DMS79 (cell line): ENCODE results near the gene GABRR2.

ENCODE experiments used
- DNase-seq: peaks from one replicate; lab custom pipeline; 2025; lab: John Stamatoyannopoulos, UW

Gene GABRR2

DNA sequence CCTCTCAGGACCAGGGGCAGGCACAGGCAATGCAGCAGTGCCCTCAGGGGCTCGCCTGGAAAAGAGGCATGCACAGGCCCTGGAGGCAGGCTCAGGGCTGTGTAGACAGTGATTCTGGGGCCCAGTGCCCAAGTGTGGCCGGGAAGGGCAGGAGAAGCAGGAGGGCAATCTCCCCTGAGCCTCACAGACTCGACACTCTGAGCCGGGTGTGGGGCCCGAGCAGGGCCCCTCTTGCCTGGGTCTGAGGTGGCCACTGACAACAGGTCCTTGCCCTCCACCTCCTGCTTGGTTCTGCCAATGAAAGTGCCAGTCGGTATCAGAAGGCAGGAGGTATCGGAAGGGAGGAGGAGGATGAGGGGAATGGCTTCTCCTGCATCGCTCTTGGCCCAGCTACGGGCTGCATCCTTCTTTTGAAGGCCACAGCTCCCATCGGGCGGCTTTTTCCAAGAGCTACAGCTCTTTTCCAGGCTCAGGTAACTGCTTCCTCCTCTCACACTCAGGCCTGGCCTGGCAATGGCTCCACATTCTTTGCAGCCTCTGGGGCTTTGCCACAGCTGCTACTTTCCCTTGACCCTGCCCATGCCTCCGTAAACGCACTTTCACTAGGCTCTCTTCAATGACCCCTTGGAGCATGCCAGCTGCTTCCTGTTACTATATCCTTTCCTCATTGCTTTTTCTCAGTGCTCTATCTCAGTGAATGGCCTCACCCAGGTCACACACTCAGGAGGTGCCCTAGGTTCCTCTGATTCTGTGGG, 24.5 kb downstream of the GABRR2 start:
- no peak for DNase-seq

DNA sequence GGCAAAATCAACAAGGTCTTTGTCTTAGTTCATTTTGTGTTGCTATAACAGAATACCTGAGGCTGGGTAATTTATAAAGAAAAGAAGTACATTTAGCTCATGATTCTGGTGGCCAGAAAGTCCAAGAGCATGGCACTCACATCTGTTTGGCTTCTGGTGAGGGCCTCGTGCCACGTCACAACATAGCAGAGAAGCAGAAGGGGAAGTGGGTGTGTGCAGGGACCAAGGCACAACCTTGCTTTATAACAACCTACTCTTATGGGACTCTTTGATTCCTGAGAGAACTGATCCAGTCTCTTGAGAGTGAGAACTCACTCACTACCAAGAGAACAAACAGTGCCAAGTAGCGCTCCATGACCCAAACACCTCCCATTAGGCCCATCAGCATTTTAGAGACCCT, 25.4 kb downstream of the GABRR2 start:
- no peak for DNase-seq

DNA sequence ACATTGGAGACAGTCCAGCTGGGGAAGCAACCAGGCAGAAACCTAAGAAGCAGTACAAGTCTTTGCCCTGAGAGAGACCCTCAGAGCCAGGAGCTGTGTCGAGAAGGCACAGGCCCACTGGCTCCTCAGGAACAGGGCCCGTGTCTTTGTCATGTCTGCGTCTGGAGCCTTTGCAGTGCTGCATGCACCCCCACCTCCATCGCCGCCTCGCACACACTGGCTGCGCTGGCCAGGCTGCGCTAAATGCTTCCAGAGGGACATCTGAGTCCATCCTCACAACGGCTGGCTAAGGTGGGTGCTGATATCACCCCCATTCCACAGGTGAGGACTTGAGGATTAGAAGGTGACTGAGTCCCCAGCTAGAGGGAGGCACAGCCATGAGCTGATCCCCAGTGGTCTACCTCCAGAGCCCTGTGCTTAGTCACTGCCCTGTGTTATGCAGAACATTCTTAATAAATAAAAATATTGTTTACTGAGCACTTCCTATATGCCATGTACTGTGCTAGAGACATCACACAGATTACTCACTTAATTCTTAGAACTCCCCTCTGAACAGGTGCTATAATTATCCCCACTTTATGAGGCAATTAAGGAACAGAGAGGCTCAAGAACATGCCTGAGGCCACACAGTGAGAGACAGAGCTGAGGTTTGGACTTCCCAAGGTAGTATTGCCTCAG, 27.6 kb downstream of the GABRR2 start:
- DNase-seq = no peak

DNA sequence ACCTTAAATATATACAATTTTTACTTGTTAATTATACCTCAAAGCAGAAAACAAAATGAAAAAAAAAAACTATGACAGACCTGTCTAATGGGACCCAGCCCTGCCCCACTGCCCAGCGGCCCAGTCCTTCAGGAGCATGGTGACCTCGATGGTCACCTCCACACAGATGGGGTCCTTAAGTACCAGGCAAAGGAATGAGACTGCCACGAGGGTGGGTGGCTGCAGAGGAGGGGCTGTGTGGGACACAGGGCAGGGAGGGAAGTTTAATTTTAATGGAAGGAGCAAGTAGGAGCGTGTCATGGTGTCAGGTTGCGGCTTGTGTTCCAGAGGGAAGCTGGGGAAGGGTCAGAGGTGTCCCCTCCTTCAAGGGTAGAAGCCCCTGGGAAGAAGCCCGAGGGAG, 28.6 kb downstream of the GABRR2 start:
- DNase-seq = no peak

DNA sequence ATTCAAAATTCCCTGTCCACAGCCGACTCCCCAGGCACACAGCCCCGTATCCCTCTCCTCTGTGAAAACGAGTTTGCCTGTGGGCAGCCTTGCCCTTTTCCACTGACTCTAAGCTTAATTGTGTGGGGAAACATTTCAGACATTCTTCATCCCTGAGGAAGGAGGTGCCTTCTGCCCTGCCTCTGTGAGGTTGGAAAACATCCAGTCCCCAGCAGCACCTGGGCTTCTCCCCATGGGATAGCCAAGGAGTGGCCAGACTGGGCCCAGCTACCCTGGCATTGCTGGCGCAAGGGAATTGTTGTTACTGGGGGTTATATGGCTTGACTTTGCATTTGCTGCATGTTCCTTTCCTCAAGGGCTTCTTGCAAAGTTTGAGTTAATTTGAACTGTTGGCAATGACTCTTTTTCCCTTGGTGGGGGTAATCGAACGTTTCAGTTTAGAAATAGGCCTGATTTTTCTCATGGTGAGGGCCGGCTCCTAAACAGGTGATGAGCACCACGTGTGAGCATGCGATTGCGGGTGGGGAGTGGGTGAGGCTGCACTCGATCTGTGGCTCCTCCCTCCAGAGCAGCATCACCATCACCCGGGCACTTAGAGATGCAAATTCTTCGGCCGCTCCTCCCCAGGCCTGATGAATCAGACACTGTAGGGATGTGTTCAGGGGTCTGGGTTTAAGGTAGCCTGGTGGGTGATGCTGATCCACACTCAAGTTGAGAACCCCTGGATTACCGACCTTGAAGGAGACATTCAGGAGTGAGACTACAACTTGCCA, 29.9 kb downstream of the GABRR2 start:
- no peak for DNase-seq

DNA sequence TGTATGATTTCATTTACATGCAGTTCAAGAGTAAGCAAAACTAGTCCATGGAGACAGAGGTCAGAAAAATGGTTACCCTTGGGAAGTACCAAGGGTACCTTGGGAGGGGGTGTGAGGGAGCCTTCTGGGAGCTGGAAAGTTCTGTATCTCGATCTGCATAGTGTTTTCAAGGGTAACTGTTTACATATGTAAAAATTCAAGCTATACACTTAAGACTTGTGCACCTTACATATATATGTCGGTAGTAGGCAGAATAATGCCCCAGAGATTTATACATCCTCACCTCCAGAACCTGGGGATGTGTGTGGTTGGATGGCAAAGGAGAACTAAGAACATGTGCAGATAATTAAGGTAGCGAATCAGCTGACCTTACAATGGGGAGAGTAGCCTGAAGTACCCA, 31.0 kb downstream of the GABRR2 start:
- no peak for DNase-seq

DNA sequence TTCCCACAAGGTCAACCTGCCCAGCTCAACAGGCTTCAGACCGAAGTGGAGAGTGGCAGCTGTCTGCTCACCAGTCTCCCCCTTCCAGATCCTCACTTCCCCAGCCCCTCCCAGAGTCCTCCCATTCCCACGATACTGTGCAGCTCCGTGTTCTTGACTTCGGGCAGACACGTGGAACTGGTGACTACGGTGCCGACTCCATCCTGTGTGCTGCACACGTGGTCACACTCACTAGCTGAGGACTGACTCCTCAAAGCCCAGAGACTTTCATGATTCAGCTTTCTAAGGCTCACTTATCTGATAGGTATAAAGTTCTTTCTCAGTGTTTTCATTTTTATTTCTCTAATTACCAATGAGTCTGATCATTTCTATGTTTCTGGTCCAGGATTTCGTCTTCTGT, 32.4 kb downstream of the GABRR2 start:
- no peak for DNase-seq

DNA sequence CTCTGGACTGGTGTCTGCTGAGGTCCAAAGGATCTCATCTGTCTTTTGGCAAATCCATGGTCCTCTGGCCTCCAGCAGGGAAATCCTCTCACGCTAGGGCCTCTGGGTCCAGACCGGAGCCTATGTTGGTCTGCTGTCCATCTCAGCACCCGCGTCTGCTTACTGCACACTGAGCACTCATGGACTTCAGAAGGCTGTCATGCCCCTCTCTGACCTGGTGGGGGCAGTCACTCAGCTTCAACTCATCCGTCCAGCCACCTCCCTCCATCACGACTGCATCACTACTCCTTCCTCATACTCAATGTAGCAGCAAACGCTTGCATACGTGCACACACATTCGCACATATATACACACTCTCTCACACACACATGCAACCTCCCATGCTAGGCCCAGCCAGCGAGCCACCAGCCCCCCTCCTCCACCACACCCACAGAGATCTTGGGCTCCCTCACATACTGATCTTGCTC, 33.3 kb downstream of the GABRR2 start:
- DNase-seq = no peak

DNA sequence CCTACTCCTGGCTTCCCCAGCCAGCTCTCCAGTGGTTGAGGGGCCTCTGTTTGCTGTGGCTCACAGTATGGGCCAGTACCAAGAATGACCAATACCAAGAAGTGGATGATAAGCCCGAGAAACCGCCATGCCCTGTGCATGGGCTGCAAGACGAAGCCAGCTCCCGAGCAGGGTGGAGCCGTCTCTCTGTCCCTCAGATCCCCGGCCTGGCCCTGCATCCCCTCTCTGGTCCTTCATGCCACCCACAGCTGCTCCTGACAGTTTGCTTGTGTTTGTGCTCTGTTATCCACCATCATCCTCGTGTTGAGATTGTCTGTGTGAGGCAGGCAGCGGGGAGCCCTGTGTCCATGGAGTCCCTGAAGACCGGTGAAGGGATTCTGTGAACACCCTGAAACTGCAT, 36.1 kb downstream of the GABRR2 start:
- no peak for DNase-seq

DNA sequence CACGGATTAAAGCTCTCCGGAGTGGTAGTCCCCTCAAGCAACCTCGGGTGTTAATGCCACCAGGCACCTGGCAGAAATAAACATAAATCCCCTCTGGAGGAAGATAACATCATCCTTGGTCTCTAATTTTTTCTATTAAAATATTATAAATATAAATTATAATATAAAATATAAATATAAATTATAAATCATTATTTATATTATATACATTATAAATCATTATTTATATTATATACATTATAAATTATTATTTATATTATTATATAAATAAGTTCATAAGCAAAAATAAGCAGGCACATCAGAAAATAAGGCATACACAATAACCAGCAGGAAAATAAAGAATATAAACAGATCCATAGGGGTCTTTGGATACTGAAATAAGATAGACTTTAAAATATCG, 39.2 kb downstream of the GABRR2 start:
- DNase-seq = no peak

DNA sequence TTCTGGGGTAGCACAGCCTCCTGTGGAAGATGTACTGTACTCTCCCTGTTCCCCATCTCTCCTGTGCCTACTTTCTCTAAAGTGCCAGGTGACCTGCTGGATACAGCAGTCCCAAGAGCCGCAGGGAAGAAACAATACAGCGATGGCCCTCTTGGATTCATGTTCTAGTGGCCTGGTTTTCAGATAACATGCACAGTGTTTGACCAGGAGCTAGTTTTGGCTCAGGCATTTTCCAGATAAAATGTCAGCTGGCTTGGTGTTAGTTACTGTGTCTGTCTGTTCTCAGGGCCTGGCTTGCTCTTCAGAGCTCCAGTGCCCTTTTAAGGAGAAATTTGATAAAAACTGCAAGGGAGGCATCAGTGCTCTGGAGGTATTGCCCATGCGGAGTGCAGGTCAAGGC, 41.3 kb downstream of the GABRR2 start:
- DNase-seq = no peak

DNA sequence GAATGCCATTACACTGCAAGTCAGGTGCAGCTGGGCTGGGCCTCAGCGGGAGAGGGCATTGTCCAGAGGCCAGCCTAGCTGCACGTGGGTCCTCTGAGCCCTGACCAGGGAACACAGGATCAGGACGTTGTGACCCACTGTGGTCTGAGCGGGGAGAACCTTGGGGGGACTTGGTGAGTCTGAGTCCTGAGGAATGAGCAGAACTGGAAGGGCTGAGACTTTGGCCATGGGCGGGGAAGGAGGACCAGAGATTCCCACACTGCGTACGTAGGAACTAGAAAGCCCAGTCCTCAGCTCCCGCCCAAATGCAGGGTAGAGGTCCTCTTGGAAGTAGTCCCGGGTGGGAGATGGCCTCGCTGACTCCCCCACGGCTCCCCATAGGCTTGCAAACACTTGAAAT, 42.5 kb downstream of the GABRR2 start:
- no peak for DNase-seq

DNA sequence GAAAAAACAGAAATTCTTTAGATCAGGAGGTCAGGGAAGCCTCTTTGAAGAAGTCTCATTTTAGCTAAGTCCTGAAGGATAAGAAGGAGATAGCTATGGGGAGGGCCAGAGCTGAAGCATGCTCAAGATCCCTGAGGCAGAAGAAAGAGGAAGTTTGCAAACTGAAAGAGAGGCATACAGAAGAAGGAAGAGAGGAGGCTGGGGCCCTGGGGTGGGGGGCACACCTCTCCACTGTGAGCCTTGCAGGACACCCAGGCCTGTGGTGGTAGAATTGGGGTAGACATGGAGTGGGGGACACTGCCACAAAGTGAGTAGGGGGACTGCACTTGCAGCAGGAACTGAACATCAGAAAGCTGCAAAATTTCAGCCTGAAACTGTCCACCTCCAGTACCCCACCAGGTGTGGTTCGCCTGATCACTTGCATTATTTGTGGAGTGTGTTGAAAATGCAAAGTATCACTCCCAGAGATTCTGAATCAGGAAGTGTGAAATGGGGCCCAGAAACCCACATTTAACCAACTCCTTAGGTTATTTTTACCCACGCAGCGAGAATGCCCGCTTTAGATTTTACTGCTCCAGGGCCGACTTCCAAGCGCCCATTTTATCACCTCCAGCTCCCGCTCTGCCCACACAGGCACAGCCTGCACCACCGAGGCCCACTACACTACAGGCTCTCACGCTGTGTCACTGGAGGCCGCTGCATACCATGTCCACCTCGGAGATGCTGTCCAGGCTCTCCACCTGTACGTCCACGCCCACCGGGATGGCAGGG, 44.0 kb downstream of the GABRR2 start:
- DNase-seq = no peak

DNA sequence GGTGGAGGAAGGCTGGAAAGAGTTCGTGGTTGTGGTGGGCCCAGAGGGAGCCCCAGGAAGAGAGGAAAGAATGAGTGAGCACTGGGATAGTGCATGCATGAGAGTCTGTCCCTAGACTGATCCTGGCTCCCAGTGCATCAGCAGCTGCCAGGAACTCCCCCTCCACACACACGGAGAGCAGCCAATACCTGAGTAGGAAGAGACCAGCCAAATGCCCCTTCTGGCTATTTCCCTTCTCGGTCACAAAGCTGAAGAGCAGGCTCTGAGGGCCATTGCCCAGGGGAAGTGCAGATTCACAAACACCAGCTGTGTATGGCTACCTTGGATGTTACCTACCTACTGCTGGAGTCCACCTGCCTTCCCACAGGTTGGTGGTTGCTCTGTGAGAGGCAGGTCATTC, 45.1 kb downstream of the GABRR2 start:
- DNase-seq = no peak

DNA sequence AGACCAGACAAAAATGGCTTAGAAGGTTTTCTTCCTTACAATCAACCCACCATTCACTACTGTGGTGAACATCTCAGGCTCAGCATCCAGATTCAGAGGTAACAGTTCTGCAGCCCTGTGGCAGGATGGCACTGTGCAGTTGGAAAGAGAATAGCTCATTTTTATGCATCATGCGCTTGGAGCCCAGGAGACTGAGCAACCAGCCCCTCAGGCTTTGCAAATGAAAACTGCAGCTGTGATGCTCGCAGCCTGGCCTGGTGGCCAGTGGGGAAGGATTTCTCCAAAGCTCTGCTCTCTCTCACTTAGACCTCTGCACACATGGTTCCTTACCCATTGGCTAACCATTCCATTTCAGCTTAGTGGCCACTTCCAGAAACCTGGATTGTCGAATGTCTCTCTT, 45.8 kb downstream of the GABRR2 start:
- DNase-seq = no peak

DNA sequence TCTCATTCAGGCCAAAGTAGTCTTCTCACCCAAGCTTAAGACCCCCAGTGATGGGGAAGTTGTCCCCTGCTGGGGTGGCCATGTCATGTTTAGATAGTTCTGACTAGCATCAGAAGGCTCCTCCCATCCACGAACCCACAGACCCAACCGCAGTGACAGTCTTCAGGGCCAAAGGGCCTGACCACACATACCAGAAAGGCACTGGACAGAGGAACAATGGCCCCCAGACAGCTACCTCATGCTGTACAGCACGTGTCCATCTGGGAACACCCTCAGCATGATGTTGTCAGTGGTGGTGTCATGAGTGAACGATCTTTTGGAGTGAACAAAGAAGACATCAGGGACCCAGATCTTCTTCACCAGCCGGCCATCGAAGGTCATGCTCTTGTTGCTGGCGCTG, 46.3 kb downstream of the GABRR2 start:
- DNase-seq = no peak

DNA sequence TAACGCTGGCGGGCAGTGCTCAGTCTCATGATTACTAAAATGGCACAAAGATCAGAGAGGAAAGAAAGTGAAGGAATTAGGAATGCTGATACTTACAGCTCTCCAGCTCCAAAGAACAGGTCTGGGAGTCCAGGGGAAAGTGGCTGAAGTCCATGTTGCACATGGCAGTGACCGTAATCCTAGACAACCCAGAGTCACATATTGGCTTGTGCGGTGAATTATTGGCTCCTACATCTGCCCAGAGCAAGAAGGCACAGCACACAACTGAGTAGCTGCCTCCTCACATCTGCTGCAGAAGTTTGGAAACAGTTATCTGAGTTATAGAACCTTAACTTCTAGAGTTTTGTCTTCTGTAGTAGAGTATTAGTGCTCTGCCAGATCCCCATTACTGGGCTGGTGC, 47.2 kb downstream of the GABRR2 start:
- no peak for DNase-seq

DNA sequence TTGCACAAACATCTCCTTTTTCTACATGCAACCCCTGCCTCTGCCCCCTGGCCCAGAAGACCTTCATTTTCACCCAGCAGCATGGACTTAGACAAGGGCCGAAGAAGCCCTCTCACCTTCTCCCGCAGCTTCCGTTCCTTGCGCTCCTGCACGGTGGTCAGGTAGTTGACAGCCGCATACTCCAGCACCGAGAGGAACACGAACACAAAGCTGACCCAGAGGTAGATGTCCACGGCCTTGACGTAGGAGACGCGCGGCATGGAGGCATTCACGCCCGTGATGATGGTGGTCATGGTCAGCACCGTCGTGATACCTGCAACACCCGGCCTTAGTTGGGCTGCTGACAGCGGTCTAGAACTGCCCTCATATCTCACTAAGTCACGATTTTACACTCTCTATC, 50.8 kb downstream of the GABRR2 start:
- no peak for DNase-seq

DNA sequence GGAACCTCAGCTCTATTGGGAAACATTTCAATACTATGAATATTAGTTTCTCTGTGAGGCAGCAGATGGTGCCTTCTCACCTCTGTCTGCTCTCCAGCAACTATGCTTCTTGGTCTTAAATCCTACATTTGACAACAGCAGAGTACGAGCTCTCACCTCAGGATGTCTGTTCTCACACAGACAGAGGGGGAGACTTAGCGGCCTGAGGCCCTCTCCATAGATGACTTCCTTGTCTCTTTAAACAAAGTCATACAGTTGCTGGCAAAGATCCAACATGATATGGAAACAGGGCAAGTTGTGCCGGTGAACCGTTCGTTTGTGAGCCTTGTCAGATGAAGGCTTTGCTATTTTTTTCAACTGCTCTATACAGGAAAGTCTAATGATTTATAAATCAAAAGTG, 54.3 kb downstream of the GABRR2 start:
- no peak for DNase-seq

DNA sequence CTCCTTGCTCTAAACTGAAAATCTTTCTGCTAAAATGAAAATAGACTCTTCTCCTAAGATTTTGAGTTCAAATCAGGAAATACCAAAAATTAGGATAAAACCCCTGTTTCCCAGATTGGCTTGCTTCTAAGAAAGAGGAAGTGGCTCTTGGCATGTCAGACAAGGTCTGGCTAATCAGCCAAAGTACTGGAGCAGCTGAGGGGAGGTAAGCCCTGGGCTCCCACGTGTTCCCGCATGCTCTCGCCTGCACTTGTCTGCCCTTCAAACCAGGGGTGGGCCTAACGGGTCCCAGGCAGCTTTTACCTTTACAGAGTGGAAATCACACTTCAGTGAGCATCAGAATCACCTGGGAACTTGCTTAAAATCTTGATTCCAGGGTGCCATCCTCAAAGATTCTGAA, 54.8 kb downstream of the GABRR2 start:
- DNase-seq = no peak

DNA sequence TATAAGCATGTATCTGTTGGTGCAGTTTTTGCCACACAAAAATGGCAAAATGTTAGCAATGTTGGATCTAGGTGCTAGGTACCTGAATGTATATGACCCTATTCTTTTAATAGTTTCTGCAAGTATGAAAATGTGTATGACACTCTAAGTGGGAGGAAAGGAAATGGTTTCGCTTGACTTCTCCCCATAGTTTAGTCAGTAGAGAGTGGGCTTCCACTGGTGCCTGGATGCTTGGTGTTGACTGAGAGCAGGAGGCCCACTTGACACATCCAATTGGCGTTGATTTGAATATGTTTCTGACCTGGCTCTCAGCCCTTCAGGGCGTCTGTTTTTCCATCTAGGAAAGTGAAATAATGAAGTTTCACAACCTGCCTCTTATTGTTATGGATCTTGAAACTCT, 56.2 kb downstream of the GABRR2 start:
- DNase-seq = no peak

DNA sequence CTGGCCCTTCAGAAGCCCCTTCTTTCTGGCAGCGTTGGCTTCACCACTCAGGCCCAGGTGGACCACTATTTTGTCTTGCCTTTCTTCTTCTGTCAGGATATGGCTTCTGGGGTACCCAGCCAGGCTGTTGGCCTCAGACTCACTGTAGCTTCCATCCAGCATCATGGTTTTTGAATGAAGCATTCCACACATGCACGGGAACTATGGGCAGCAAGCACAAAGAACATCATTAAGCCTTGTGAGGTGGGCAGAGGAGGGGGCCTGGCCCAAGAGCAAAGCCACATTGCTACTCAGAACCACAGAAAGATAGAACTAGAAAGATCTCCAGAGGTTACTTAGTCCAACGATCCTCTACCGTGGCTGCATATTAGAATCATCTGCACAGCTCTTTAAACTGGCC, 57.3 kb downstream of the GABRR2 start:
- DNase-seq = no peak
